ENCODE measurements around the gene CTDP1. TPM values are rescaled to one million over a fixed set of nuclear protein-coding genes. Genes with fewer than 3 reads are reported as not detected.

CTDP1 gene
- total and polyA plus RNA-seq, 9 of the 15 experiments (the other 6 are each of a cell fraction or from before 2014, with no cell fraction given) = 0.07 to 19.2 (median 4.0) TPM

DNA sequence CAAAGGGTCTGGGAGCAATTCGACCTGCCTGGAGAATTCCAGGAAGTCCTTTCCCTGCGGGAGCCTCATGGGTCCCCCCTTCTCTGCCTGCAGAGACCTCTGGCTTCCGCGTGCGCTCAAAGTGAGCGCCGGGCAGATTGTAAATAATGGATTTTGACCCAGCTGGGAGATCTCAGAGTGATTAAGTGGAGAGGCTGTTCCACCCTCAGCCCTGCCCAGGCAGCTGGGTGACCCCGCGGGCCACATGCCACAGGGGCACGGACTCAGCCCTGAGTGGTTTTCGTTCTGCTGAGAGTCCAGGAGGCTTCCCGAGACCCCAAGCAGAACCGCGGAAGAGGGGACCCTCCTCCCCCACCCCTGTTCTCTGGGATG lies 119.4 kb downstream of the CTDP1 start:
- Histone ChIP-seq H3K9ac (ENCODE audit: insufficient read depth in 1 of 2, low read depth in 2 of 2, low read length in 2 of 2) (no peak overlapping the region), H3K9me1 (ENCODE audit: control insufficient read depth, insufficient read depth, low read length) (no peaks in the 10 kb centered on the region), H3K4me1 (replicated peaks in 1 of 2; ENCODE audit: control insufficient read depth in 2 of 2, insufficient read depth in 2 of 2, low read length in 2 of 2) (peaks cover 0 to 2% of the 10 kb centered on the region in 2 experiments; a peak in 1 of 5 replicates), H3K36me3 (ENCODE audit: control insufficient read depth, insufficient read depth, low read length) (no peaks in the 10 kb centered on the region), H4K20me1 (replicated peaks; ENCODE audit: control insufficient read depth, insufficient read depth, low read length) (no peaks in the 10 kb centered on the region), H3K27ac (ENCODE audit: extremely low read depth, low read depth, low read length) (no peak overlapping the region), H3K27me3 (ENCODE audit: control insufficient read depth in 2 of 2, insufficient read depth in 2 of 2, low read length in 2 of 2) (peaks cover 15 to 78% of the 10 kb centered on the region in 2 experiments; a peak in 4 of 5 replicates), H3K9me3 (replicated peaks; ENCODE audit: control insufficient read depth, insufficient read depth, low read depth, low read length) (no peaks in the 10 kb centered on the region), H3K4me2 (ENCODE audit: insufficient read depth, low read length) (no peak overlapping the region), H2AFZ (ENCODE audit: low read depth, low read length) (no peak overlapping the region), H3K79me2 (ENCODE audit: control insufficient read depth, insufficient read depth, low read length) (no peaks in the 10 kb centered on the region), H3K4me3 (no peak overlapping the region)
- BruUV-seq (replicated peaks) = no TSS peak
- intact Hi-C loops (cut with micrococcal nuclease) (no loop called here), in situ Hi-C loops (cut with MboI) (no loop called here)
- ChIA-PET CTCF (ENCODE audit: low intra/inter-chr PET ratio) (no interaction called here), POLR2A (interaction anchor here (0.7 kb wide), 1 partner anchor 25 kb away, joined by 3 read pairs; no protein-coding TSS in a partner anchor)
- ATAC-seq = no peak
- FAIRE-seq = no peak
- WGBS (ENCODE audit: insufficient coverage, low coverage, missing lambda C conversion rate) = 0% methylated on average over 8 of the region's 14 CpGs
- TF ChIP-seq ZNF165 (CRISPR knock-in tag; IDR thresholded peaks at IDR 0.05; ENCODE audit: borderline replicate concordance) = no peak
- no peak for TF ChIP-seq POLR2AphosphoS5 (IDR thresholded peaks at IDR 0.05; ENCODE audit: control insufficient read depth, insufficient read depth, low read depth, low read length)
- no peak for DNase-seq (ENCODE audit: extremely low read depth in 1 of 4, low spot score in 3 of 4)

GRCh38 chr18:79799619-79800370 lies 120.2 kb downstream of the CTDP1 start:
- Histone ChIP-seq H4K20me1 (replicated peaks; ENCODE audit: control insufficient read depth, insufficient read depth, low read length) (no peaks in the 10 kb centered on the region), H3K27ac (ENCODE audit: extremely low read depth, low read depth, low read length) (no peak overlapping the region), H3K36me3 (ENCODE audit: control insufficient read depth, insufficient read depth, low read length) (no peaks in the 10 kb centered on the region), H3K4me3 (no peak overlapping the region), H3K4me2 (ENCODE audit: insufficient read depth, low read length) (no peak overlapping the region), H3K4me1 (replicated peaks in 1 of 2; ENCODE audit: control insufficient read depth in 2 of 2, insufficient read depth in 2 of 2, low read length in 2 of 2) (peaks cover 0 to 2% of the 10 kb centered on the region in 2 experiments; a peak in 1 of 5 replicates), H3K27me3 (ENCODE audit: control insufficient read depth in 2 of 2, insufficient read depth in 2 of 2, low read length in 2 of 2) (peaks cover 13 to 79% of the 10 kb centered on the region in 2 experiments; a peak in 4 of 5 replicates), H3K9me1 (ENCODE audit: control insufficient read depth, insufficient read depth, low read length) (no peaks in the 10 kb centered on the region), H3K79me2 (ENCODE audit: control insufficient read depth, insufficient read depth, low read length) (no peaks in the 10 kb centered on the region), H2AFZ (ENCODE audit: low read depth, low read length) (no peak overlapping the region), H3K9ac (ENCODE audit: insufficient read depth in 1 of 2, low read depth in 2 of 2, low read length in 2 of 2) (no peak overlapping the region), H3K9me3 (replicated peaks; ENCODE audit: control insufficient read depth, insufficient read depth, low read depth, low read length) (no peaks in the 10 kb centered on the region)
- WGBS (ENCODE audit: insufficient coverage, low coverage, missing lambda C conversion rate) = 12% methylated on average over 27 of the region's 30 CpGs
- ChIA-PET CTCF (ENCODE audit: low intra/inter-chr PET ratio) (no interaction called here), POLR2A (no interaction called here)
- ATAC-seq (no peak), FAIRE-seq (no peak), DNase-seq (ENCODE audit: extremely low read depth in 1 of 4, low spot score in 3 of 4) (no peak)
- intact Hi-C loops (cut with micrococcal nuclease) = no loop called here
- TF ChIP-seq, protein P1, sequence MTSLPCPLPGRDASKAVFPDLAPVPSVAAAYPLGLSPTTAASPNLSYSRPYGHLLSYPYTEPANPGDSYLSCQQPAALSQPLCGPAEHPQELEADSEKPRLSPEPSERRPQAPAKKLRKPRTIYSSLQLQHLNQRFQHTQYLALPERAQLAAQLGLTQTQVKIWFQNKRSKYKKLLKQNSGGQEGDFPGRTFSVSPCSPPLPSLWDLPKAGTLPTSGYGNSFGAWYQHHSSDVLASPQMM (CRISPR knock-in tag; IDR thresholded peaks at IDR 0.05) = no peak
- TF ChIP-seq ZNF274 (IDR thresholded peaks at IDR 0.05; ENCODE audit: borderline replicate concordance, low read depth, low read length) (no peak), CTBP1 (IDR thresholded peaks at IDR 0.05; ENCODE audit: borderline replicate concordance) (no peak), GABPB2 (CRISPR knock-in tag; conservative IDR thresholded peaks at IDR 0.05) (no peak), SREBF2 (CRISPR knock-in tag; IDR thresholded peaks at IDR 0.05) (no peak), TEAD1 (CRISPR knock-in tag; IDR thresholded peaks at IDR 0.05) (no peak), RNF2 (IDR thresholded peaks at IDR 0.05) (no peak), CBX1 (IDR thresholded peaks at IDR 0.05; ENCODE audit: low read depth) (no peak)
- TF ChIP-seq, protein P2, sequence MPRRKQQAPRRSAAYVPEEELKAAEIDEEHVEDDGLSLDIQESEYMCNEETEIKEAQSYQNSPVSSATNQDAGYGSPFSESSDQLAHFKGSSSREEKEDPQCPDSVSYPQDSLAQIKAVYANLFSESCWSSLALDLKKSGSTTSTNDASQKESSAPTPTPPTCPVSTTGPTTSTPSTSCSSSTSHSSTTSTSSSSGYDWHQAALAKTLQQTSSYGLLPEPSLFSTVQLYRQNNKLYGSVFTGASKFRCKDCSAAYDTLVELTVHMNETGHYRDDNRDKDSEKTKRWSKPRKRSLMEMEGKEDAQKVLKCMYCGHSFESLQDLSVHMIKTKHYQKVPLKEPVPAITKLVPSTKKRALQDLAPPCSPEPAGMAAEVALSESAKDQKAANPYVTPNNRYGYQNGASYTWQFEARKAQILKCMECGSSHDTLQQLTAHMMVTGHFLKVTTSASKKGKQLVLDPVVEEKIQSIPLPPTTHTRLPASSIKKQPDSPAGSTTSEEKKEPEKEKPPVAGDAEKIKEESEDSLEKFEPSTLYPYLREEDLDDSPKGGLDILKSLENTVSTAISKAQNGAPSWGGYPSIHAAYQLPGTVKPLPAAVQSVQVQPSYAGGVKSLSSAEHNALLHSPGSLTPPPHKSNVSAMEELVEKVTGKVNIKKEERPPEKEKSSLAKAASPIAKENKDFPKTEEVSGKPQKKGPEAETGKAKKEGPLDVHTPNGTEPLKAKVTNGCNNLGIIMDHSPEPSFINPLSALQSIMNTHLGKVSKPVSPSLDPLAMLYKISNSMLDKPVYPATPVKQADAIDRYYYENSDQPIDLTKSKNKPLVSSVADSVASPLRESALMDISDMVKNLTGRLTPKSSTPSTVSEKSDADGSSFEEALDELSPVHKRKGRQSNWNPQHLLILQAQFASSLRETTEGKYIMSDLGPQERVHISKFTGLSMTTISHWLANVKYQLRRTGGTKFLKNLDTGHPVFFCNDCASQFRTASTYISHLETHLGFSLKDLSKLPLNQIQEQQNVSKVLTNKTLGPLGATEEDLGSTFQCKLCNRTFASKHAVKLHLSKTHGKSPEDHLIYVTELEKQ (CRISPR knock-in tag; IDR thresholded peaks at IDR 0.05) = no peak
- no TSS peak for BruUV-seq (replicated peaks)
- in situ Hi-C loops (cut with MboI) = no loop called here
